Measurements from ENCODE around the gene IFITM2.

Gene IFITM2

DNA sequence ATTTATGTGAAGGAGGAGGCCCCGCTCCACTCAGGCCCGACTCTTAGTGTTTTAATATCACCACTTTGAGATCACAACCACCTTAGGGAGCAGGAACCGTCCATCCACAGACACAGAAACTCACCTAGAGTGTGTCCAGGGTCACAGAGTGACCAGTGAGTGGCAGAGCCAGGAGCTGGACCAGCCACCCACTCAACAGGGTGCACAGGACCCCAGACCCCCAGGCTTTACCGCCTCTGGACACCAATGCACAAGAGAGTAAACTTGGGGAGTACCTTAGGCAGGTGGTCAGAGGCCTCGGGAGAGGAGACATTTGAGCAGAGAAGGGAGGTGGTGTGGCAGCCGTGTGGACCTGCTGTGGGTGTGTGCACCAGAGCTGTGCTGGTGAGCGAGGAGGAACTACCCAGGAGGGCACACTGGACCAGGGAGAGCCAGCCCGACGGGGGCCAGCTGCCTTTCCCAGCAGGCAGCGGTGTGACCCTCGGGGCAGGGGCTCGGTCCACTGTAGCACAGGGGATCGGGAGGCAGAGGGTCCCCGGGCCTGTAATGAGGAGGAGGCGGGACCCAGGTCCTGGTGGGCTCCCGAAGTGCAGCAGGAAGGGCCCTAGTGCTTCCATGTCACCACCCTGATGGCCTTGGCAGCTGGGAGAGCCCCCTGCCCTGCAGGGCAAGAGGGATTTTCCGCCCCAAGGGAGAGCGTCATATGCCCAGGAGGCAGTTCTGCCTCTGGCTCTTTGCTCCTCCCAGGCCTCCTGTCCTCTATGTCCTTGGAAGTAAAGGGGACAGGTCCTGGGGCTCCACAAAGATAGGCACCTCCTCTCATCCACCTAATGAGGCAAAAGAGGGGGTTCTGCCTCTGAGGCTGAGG is 36.9 kb upstream of the IFITM2 start:
- no peak overlapping the region for H3K4me3 ChIP-seq (ENCODE audit: low read depth, low read length)
- in situ Hi-C loops (cut with HindIII; ENCODE audit: low sequenced_read_pairs): no loop called here

DNA sequence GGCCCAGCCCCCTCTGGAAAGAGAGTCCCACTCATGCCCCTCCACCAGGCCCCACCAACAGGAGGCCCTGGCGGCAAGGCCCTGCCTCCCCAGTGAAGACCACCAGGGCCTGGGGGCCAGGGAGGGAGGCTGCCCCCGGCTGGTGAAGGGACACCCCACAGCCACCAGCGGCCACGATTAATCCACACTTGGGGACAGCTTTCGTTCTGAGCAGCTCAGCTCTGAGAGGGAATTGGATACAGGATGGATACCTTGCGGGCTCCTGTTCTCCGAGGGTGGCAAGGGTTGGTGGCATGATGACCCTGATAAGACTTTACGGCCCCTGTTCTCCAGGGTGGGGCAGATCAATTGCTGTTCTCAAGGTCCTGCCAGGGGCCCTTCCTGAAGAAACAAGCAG is 36.3 kb upstream of the IFITM2 start:
- no peak for TF ChIP-seq CTCF (IDR thresholded peaks at IDR 0.05; ENCODE audit: low read depth, low read length, missing control alignments)
- in situ Hi-C loops (cut with HindIII; ENCODE audit: low sequenced_read_pairs): no loop called here
- no peak for DNase-seq (ENCODE audit: low read depth)
- no peak overlapping the region for H3K4me3 ChIP-seq (ENCODE audit: low read depth, low read length)

More for the DNA sequence above, 36.9 kb upstream of the IFITM2 start:
- DNase-seq (ENCODE audit: low read depth): no peak
- no peak for TF ChIP-seq CTCF (IDR thresholded peaks at IDR 0.05; ENCODE audit: low read depth, low read length, missing control alignments)

GRCh38 chr11:272195-272930 is 35.3 kb upstream of the IFITM2 start:
- in situ Hi-C loops (cut with HindIII; ENCODE audit: low sequenced_read_pairs): no loop called here
- no peak for TF ChIP-seq CTCF (IDR thresholded peaks at IDR 0.05; ENCODE audit: low read depth, low read length, missing control alignments)
- no peak overlapping the region for H3K4me3 ChIP-seq (ENCODE audit: low read depth, low read length)
- no peak for DNase-seq (ENCODE audit: low read depth)

GRCh38 chr11:272931-273198 is 34.8 kb upstream of the IFITM2 start:
- DNase-seq (ENCODE audit: low read depth): no peak
- in situ Hi-C loops (cut with HindIII; ENCODE audit: low sequenced_read_pairs): no loop called here
- TF ChIP-seq CTCF (IDR thresholded peaks at IDR 0.05; ENCODE audit: low read depth, low read length, missing control alignments): no peak
- H3K4me3 ChIP-seq (ENCODE audit: low read depth, low read length): no peak overlapping the region

GRCh38 chr11:276219-276618 is 31.4 kb upstream of the IFITM2 start:
- in situ Hi-C loops (cut with HindIII; ENCODE audit: low sequenced_read_pairs): no loop called here

More at GRCh38 chr11:276219-276618, 31.4 kb upstream of the IFITM2 start:
- DNase-seq (ENCODE audit: low read depth): no peak
- no peak overlapping the region for H3K4me3 ChIP-seq (ENCODE audit: low read depth, low read length)
- no peak for TF ChIP-seq CTCF (IDR thresholded peaks at IDR 0.05; ENCODE audit: low read depth, low read length, missing control alignments)
